ENCODE results near the gene REEP5. TPM values are rescaled to one million over a fixed set of nuclear protein-coding genes. Genes with fewer than 3 reads are reported as not detected.
"Not testable (repeated sequence)": the region's sequence is repeated elsewhere in the genome, so short reads cannot be mapped to it uniquely, and the experiment has no call there.

REEP5 gene
- total RNA-seq, 1 experiment from 2014 or later, result 28.8 TPM

- DNase-seq (ENCODE audit: low read depth), result no peak
- in situ Hi-C loops (cut with HindIII; ENCODE audit: low pct_unique_long_range_greater_than_20kb, low sequenced_read_pairs), result no loop called here
These were observed 59.9 kb downstream of the REEP5 start for GRCh38 chr5:112862085-112862484.

GRCh38 chr5:112861638-112861985 is 60.4 kb downstream of the REEP5 start:
- DNase-seq (ENCODE audit: low read depth), result no peak
- in situ Hi-C loops (cut with HindIII; ENCODE audit: low pct_unique_long_range_greater_than_20kb, low sequenced_read_pairs), result no loop called here

- in situ Hi-C loops (cut with HindIII; ENCODE audit: low pct_unique_long_range_greater_than_20kb, low sequenced_read_pairs), result no loop called here
- DNase-seq (ENCODE audit: low read depth), result peak; percentile 87
These were observed 60.9 kb downstream of the REEP5 start, which contains the start of gene SRP19 for GRCh38 chr5:112860929-112861637. SRP19 (plus strand) TSS chr5:112861287; CDS start chr5:112861377, 90 bp downstream.

- in situ Hi-C loops (cut with HindIII; ENCODE audit: low pct_unique_long_range_greater_than_20kb, low sequenced_read_pairs), result not testable (repeated sequence)
These were observed 61.5 kb downstream of the REEP5 start for GRCh38 chr5:112860571-112860928.

GRCh38 chr5:112857866-112858265 is 64.2 kb downstream of the REEP5 start:
- in situ Hi-C loops (cut with HindIII; ENCODE audit: low pct_unique_long_range_greater_than_20kb, low sequenced_read_pairs), result no loop called here
- no peak for DNase-seq (ENCODE audit: low read depth)

More at GRCh38 chr5:112860571-112860928, 61.5 kb downstream of the REEP5 start:
- not testable (repeated sequence) for DNase-seq (ENCODE audit: low read depth)

GRCh38 chr5:112854651-112855050 is 67.4 kb downstream of the REEP5 start:
- in situ Hi-C loops (cut with HindIII; ENCODE audit: low pct_unique_long_range_greater_than_20kb, low sequenced_read_pairs), result no loop called here
- no peak for DNase-seq (ENCODE audit: low read depth)

- no peak for DNase-seq (ENCODE audit: low read depth)
- in situ Hi-C loops (cut with HindIII; ENCODE audit: low pct_unique_long_range_greater_than_20kb, low sequenced_read_pairs), result no loop called here
These were observed 72.1 kb downstream of the REEP5 start for GRCh38 chr5:112849912-112850311.

- in situ Hi-C loops (cut with HindIII; ENCODE audit: low pct_unique_long_range_greater_than_20kb, low sequenced_read_pairs), result no loop called here
- peak; percentile 60 for DNase-seq (ENCODE audit: low read depth)
These were observed 73.8 kb downstream of the REEP5 start for GRCh38 chr5:112848116-112848811.

- in situ Hi-C loops (cut with HindIII; ENCODE audit: low pct_unique_long_range_greater_than_20kb, low sequenced_read_pairs), result no loop called here
- DNase-seq (ENCODE audit: low read depth), result no peak
These were observed 74.7 kb downstream of the REEP5 start for GRCh38 chr5:112847306-112847705.

- no peak for DNase-seq (ENCODE audit: low read depth)
- in situ Hi-C loops (cut with HindIII; ENCODE audit: low pct_unique_long_range_greater_than_20kb, low sequenced_read_pairs), result no loop called here
These were observed 75.5 kb downstream of the REEP5 start for GRCh38 chr5:112846556-112846955.

GRCh38 chr5:112844489-112844888 is 77.5 kb downstream of the REEP5 start:
- in situ Hi-C loops (cut with HindIII; ENCODE audit: low pct_unique_long_range_greater_than_20kb, low sequenced_read_pairs), result no loop called here
- no peak for DNase-seq (ENCODE audit: low read depth)

- DNase-seq (ENCODE audit: low read depth), result no peak
- in situ Hi-C loops (cut with HindIII; ENCODE audit: low pct_unique_long_range_greater_than_20kb, low sequenced_read_pairs), result no loop called here
These were observed 88.1 kb downstream of the REEP5 start for GRCh38 chr5:112833971-112834370.

- DNase-seq (ENCODE audit: low read depth), result no peak
- in situ Hi-C loops (cut with HindIII; ENCODE audit: low pct_unique_long_range_greater_than_20kb, low sequenced_read_pairs), result no loop called here
These were observed 91.6 kb downstream of the REEP5 start for GRCh38 chr5:112830378-112830777.

Other genes with a start within 250 kb of the REEP5 start
- gene APC, start 184.3 kb downstream of the REEP5 start, total RNA-seq (2014; rRNA removed; shearing (Covaris generic); ENCODE audit: low replicate concordance), result 5.9 and 7.2 TPM in 2 replicates
- 30.7 and 61.6 TPM in 2 replicates for gene SRP19, start 60.9 kb downstream of the REEP5 start, total RNA-seq (2014; rRNA removed; shearing (Covaris generic); ENCODE audit: low replicate concordance)
- gene DCP2, start 54.6 kb upstream of the REEP5 start, total RNA-seq (2014; rRNA removed; shearing (Covaris generic); ENCODE audit: low replicate concordance), result 6.5 and 24.3 TPM in 2 replicates